ENCODE results near the gene PARVB.

Gene PARVB

GRCh38 chr22:44002324-44002723 is 21.8 kb upstream of the PARVB start:
- no peak overlapping the region for H3K4me3 ChIP-seq (ENCODE audit: low read depth, low read length)
- in situ Hi-C loops (cut with HindIII; ENCODE audit: low sequenced_read_pairs): no loop called here
- TF ChIP-seq CTCF (IDR thresholded peaks at IDR 0.05; ENCODE audit: low read depth, low read length): no peak
- DNase-seq (ENCODE audit: low read depth, low spot score): no peak

GRCh38 chr22:44002997-44003396 is 21.1 kb upstream of the PARVB start:
- H3K4me3 ChIP-seq (ENCODE audit: low read depth, low read length): no peak overlapping the region
- no peak for DNase-seq (ENCODE audit: low read depth, low spot score)
- in situ Hi-C loops (cut with HindIII; ENCODE audit: low sequenced_read_pairs): no loop called here
- TF ChIP-seq CTCF (IDR thresholded peaks at IDR 0.05; ENCODE audit: low read depth, low read length): no peak

- DNase-seq (ENCODE audit: low read depth, low spot score): no peak
- in situ Hi-C loops (cut with HindIII; ENCODE audit: low sequenced_read_pairs): no loop called here
- no peak overlapping the region for H3K4me3 ChIP-seq (ENCODE audit: low read depth, low read length)
- TF ChIP-seq CTCF (IDR thresholded peaks at IDR 0.05; ENCODE audit: low read depth, low read length): peak; percentile 26
Observed at GRCh38 chr22:44003405-44004103, 20.5 kb upstream of the PARVB start.

GRCh38 chr22:44004104-44004460 is 20.0 kb upstream of the PARVB start:
- in situ Hi-C loops (cut with HindIII; ENCODE audit: low sequenced_read_pairs): no loop called here
- no peak overlapping the region for H3K4me3 ChIP-seq (ENCODE audit: low read depth, low read length)
- DNase-seq (ENCODE audit: low read depth, low spot score): no peak
- no peak for TF ChIP-seq CTCF (IDR thresholded peaks at IDR 0.05; ENCODE audit: low read depth, low read length)

- no peak for DNase-seq (ENCODE audit: low read depth, low spot score)
- in situ Hi-C loops (cut with HindIII; ENCODE audit: low sequenced_read_pairs): no loop called here
- no peak for TF ChIP-seq CTCF (IDR thresholded peaks at IDR 0.05; ENCODE audit: low read depth, low read length)
- no peak overlapping the region for H3K4me3 ChIP-seq (ENCODE audit: low read depth, low read length)
Observed at GRCh38 chr22:44005524-44005923, 18.6 kb upstream of the PARVB start.

GRCh38 chr22:44012162-44012561 is 11.9 kb upstream of the PARVB start:
- DNase-seq (ENCODE audit: low read depth, low spot score): no peak
- in situ Hi-C loops (cut with HindIII; ENCODE audit: low sequenced_read_pairs): no loop called here
- no peak overlapping the region for H3K4me3 ChIP-seq (ENCODE audit: low read depth, low read length)
- TF ChIP-seq CTCF (IDR thresholded peaks at IDR 0.05; ENCODE audit: low read depth, low read length): no peak

Measured in astrocyte of the spinal cord (primary cell).